ENCODE measurements around the gene CAMK2D. TPM values are rescaled to one million over a fixed set of nuclear protein-coding genes. Genes with fewer than 3 reads are reported as not detected.

CAMK2D gene
- total RNA-seq, 2 experiments from 2014 or later, result 62.8 to 66.1 TPM

DNA sequence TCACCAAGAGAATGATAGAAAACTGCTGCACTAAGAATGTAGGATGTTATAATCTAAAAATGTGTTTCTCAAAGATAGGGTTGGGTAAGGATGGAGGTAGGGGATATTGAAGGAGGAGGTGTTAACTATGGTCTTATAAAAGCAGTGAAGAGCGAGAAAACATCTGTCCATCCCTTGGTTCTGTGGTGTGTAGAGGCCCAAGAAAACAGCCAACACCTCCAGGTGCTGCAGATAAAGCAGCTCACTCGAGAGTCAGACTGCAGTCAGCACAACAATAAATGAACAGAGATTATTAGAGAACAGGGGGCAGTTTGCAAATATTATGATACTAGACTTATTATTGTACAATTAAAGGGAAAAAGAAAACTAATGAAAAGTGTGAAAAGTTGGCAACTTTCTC lies 141.5 kb downstream of the CAMK2D start:
- Mint-ChIP-seq H3K9me3 (no peaks in the 10 kb centered on the region), H3K27ac (no peak overlapping the region), H3K27me3 (no peaks in the 10 kb centered on the region), H3K4me3 (no peak overlapping the region), H3K36me3 (ENCODE audit: low read depth) (peaks cover 30% of the 10 kb centered on the region), H3K4me1 (ENCODE audit: low read depth) (peaks cover 19% of the 10 kb centered on the region)
- CTCF ChIA-PET, result no interaction called here
- intact Hi-C loops (cut with micrococcal nuclease), result no loop called here
- DNase-seq (no peak), ATAC-seq (no peak)
- TF ChIP-seq, protein P1, sequence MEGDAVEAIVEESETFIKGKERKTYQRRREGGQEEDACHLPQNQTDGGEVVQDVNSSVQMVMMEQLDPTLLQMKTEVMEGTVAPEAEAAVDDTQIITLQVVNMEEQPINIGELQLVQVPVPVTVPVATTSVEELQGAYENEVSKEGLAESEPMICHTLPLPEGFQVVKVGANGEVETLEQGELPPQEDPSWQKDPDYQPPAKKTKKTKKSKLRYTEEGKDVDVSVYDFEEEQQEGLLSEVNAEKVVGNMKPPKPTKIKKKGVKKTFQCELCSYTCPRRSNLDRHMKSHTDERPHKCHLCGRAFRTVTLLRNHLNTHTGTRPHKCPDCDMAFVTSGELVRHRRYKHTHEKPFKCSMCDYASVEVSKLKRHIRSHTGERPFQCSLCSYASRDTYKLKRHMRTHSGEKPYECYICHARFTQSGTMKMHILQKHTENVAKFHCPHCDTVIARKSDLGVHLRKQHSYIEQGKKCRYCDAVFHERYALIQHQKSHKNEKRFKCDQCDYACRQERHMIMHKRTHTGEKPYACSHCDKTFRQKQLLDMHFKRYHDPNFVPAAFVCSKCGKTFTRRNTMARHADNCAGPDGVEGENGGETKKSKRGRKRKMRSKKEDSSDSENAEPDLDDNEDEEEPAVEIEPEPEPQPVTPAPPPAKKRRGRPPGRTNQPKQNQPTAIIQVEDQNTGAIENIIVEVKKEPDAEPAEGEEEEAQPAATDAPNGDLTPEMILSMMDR (IDR thresholded peaks at IDR 0.05), result no peak
- POLR2A ChIA-PET, result no interaction called here

DNA sequence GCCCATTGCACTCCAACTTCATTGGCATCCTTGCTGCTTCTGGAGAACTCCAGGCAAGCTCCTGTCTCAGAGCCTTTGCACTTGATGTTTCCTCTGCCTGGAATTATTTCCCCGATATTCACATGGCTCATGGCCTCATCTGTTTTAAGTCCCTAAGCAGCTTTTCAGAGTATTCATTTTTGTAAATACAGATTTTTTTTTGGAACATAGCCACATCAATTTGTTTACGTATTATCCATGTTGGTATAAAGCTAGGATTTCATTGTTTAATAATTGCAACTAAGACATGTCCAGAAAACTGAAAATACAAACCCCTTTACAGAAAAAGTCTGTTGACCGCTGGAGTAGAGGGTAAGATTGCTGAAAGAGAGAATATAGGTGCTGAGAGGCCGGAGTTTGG lies 142.0 kb downstream of the CAMK2D start:
- ChIA-PET CTCF (no interaction called here), POLR2A (interaction anchor here (0.7 kb wide), 1 partner anchor 12 kb away, joined by 3 read pairs; no protein-coding TSS in a partner anchor)
- Mint-ChIP-seq H3K27ac (no peak overlapping the region), H3K27me3 (no peaks in the 10 kb centered on the region), H3K4me3 (no peak overlapping the region), H3K9me3 (no peaks in the 10 kb centered on the region), H3K4me1 (ENCODE audit: low read depth) (peaks cover 22% of the 10 kb centered on the region), H3K36me3 (ENCODE audit: low read depth) (peaks cover 30% of the 10 kb centered on the region)
- intact Hi-C loops (cut with micrococcal nuclease), result no loop called here
- no peak for ATAC-seq
- no peak for DNase-seq
- TF ChIP-seq, protein P1 (IDR thresholded peaks at IDR 0.05), result no peak

DNA sequence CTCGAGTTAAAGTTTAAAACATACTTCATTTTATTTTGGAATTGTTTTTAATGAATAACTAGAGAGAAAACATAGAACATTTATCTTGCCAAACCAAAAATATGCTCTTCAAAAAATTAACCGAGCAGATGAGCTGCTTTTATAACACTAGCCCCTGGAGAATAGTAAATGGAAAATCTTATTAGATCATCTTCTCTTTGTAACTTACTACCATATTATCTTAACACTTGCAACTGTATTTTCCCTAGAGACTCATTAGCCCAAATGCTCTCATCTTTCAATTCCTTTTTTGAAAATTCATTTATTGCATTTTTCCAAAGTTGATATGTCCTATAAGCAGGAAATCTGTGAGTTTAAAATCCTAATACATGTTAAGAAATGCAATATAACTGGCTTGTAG lies 143.3 kb downstream of the CAMK2D start:
- intact Hi-C loops (cut with micrococcal nuclease), result no loop called here
- H3K4me1 Mint-ChIP-seq (ENCODE audit: low read depth), result peaks cover 27% of the 10 kb centered on the region
- TF ChIP-seq, protein P1 (IDR thresholded peaks at IDR 0.05), result no peak
- no peak overlapping the region for H3K27ac Mint-ChIP-seq
- ATAC-seq (no peak), DNase-seq (no peak)
- H3K36me3 Mint-ChIP-seq (ENCODE audit: low read depth), result peaks cover 30% of the 10 kb centered on the region
- no peaks in the 10 kb centered on the region for H3K27me3 Mint-ChIP-seq
- CTCF ChIA-PET, result interaction anchor here (1.4 kb wide), 1 partner anchor 71 kb away, joined by 5 read pairs; no protein-coding TSS in a partner anchor
- POLR2A ChIA-PET, result no interaction called here
- no peaks in the 10 kb centered on the region for H3K9me3 Mint-ChIP-seq
- no peak overlapping the region for H3K4me3 Mint-ChIP-seq

DNA sequence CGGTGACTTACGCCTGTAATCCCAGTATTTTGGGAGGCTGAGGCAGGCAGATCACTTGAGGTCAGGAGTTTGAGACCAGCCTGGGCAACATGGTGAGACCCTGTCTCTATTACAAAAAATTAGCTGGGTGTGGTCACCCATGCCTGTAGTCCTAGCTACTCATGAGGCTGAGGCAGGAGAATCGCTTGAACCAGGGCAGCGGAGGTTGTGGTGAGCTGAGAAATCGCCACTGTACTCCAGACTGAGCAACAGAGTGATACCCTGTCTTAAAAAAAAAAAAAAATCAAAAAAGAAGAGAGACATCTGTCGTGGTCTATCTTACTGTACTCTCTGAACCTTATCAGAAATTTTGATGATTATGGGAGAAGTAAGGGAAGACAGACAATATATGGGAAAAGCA lies 144.3 kb downstream of the CAMK2D start:
- POLR2A ChIA-PET, result no interaction called here
- ATAC-seq, result no peak
- intact Hi-C loops (cut with micrococcal nuclease), result no loop called here
- CTCF ChIA-PET, result no interaction called here
- H3K4me3 Mint-ChIP-seq, result no peak overlapping the region
- no peaks in the 10 kb centered on the region for H3K9me3 Mint-ChIP-seq
- no peak overlapping the region for H3K27ac Mint-ChIP-seq
- DNase-seq, result no peak
- TF ChIP-seq, protein P1 (IDR thresholded peaks at IDR 0.05), result no peak
- peaks cover 28% of the 10 kb centered on the region for H3K4me1 Mint-ChIP-seq (ENCODE audit: low read depth)
- peaks cover 27% of the 10 kb centered on the region for H3K36me3 Mint-ChIP-seq (ENCODE audit: low read depth)
- no peaks in the 10 kb centered on the region for H3K27me3 Mint-ChIP-seq

DNA sequence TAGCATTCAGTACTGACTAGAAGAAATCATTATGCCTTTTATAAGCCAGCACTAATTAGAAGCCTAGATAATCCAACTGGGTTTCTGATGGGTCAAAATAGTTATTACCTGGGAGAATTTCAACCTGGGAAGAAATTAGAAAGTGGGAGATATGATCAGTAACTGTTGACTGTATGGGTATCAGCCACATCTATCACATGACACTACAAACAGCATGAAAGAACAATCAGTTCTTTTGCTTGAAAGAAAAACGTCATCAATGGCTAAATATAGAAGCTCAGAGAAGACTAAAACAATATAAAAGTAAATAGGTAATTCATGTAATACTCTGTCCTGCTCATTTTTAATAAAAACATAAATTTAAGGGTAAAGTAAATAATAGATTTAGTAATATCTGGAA lies 145.1 kb downstream of the CAMK2D start:
- Mint-ChIP-seq H3K4me1 (ENCODE audit: low read depth) (peaks cover 23% of the 10 kb centered on the region), H3K36me3 (ENCODE audit: low read depth) (peaks cover 23% of the 10 kb centered on the region), H3K27me3 (no peaks in the 10 kb centered on the region), H3K4me3 (no peak overlapping the region), H3K27ac (no peak overlapping the region), H3K9me3 (no peaks in the 10 kb centered on the region)
- ATAC-seq (no peak), DNase-seq (no peak)
- CTCF ChIA-PET, result no interaction called here
- intact Hi-C loops (cut with micrococcal nuclease), result no loop called here
- TF ChIP-seq, protein P1 (IDR thresholded peaks at IDR 0.05), result no peak
- POLR2A ChIA-PET, result no interaction called here
